ENCODE measurements around the gene NPM1. TPM values are rescaled to one million over a fixed set of nuclear protein-coding genes. Genes with fewer than 3 reads are reported as not detected.
A peak's percentile ranks its signal among the peaks of the same experiment; 100 is the strongest.

NPM1 gene
- total RNA-seq, 1 donor from 2014 or later = 342 TPM

DNA sequence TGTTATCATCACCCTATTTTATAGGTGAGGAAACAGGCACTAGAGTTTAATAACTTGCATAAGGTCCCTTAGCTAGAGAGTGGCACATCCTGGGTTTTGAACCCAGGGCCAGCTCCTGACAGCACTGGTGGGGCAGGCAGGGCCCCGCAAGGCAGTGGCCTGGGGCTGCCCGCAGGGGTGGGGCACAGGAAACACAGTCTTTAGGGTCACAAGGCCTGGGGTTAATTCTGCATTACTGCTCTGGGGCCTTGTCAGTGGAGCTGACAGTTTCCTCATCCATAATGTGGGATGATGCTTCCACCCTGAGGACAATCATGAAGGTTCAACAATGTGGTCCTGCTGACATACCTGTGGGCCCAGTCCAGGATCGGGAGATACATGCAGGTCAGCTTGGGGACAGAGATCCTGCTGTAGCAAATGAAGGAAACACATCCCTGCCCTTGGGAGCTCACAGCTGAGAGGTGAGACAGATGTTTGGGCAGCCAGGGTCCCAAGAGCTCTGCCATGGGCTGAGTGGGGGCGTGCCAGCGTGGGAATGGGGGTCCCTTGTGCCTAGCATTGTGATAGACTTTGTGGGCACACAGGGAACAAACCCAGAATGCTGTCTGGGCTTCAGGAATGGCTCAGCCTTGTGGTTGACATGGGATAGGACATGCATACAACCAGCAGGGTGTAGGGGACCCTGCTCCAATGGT lies 46.5 kb downstream of the NPM1 start:
- peak; percentile 1 for DNase-seq
- ATAC-seq (ENCODE audit: poor library complexity) = no peak
- intact Hi-C loops (cut with DNase I) = no loop called here

DNA sequence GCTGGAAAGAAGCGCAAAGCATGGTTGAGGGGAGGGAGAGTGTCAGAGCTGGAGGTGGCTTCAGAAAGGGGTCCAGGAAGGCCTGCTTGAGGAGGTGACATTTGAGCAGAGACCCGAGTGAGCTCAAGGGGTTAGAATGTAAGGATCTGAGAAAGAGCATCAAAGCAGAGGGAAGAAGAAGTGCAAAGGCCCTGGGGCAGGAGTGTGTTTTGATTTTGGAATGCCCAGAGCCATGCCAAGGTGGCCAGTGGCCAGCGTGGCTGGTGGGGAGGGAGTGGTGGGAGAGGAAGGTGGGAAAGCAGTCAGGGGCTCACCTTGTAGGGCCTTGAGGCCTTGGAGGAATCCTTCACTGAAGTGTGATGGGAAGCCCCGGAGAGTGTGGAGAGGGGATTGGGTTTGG lies 47.2 kb downstream of the NPM1 start:
- intact Hi-C loops (cut with DNase I) = no loop called here
- ATAC-seq (ENCODE audit: poor library complexity) = no peak
- DNase-seq = no peak

DNA sequence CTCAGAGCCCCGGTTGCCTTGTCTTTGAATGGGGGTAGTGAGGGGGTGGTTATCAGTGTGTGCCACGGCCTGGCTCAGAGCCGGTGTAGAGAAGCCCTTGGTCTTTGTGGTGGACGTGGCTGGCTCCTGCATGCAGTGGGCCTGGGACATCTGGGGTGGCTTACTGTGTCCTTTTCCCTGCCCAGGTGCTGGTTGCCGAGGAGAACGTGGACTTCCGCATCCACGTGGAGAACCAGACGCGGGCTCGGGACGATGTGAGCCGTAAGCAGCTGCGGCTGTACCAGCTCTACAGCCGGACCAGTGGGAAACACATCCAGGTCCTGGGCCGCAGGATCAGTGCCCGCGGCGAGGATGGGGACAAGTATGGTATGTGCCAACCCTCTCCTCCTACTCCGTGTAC lies 48.3 kb downstream of the NPM1 start:
- intact Hi-C loops (cut with DNase I) = no loop called here
- ATAC-seq (ENCODE audit: poor library complexity) (no peak), DNase-seq (no peak)

- intact Hi-C loops (cut with DNase I) = no loop called here
- no peak for DNase-seq
- ATAC-seq (ENCODE audit: poor library complexity) = no peak
These were observed 49.2 kb downstream of the NPM1 start for GRCh38 chr5:171436804-171437285.

GRCh38 chr5:171437286-171437821 lies 49.7 kb downstream of the NPM1 start:
- DNase-seq = no peak
- no peak for ATAC-seq (ENCODE audit: poor library complexity)
- intact Hi-C loops (cut with DNase I) = no loop called here

GRCh38 chr5:171438738-171439137 lies 51.1 kb downstream of the NPM1 start:
- intact Hi-C loops (cut with DNase I) = no loop called here
- no peak for ATAC-seq (ENCODE audit: poor library complexity)

DNA sequence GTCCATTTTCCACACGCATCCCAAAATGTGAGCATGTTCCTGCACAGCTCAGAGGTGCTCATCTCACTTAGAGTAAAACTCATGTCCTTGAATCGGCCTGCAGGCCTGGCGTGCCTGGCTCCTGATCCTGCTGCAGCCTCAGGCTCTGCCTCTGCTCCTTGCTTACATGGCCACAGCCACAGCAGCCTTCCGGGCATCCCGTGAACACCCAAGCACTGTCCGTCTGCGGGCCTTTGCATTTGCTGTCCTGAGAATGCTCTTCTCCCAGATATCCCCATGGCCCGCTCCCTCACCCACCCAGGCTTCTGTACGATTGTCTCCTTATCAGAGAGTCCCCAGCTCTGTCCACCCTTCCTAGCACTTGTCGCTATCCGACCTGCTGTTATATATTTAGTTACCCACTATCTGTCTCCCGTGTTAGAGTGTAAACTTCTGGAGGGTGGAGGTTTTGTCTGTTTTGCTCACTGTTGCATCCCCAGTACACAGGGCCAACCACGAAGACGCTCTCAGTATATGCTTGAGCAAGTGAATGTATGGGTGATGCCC lies 53.7 kb downstream of the NPM1 start:
- ATAC-seq (ENCODE audit: poor library complexity) (peak; percentile 41), DNase-seq (no peak)

More at GRCh38 chr5:171438738-171439137, 51.1 kb downstream of the NPM1 start:
- DNase-seq = no peak

GRCh38 chr5:171442287-171443042 lies 54.8 kb downstream of the NPM1 start:
- peak; percentile 26 for ATAC-seq (ENCODE audit: poor library complexity)
- peak; percentile 69 for DNase-seq
- intact Hi-C loops (cut with DNase I) = no loop called here

More for the DNA sequence above, 53.7 kb downstream of the NPM1 start:
- intact Hi-C loops (cut with DNase I) = no loop called here

- ATAC-seq (ENCODE audit: poor library complexity) = no peak
- intact Hi-C loops (cut with DNase I) = no loop called here
- no peak for DNase-seq
These were observed 56.9 kb downstream of the NPM1 start for GRCh38 chr5:171444582-171444981.

DNA sequence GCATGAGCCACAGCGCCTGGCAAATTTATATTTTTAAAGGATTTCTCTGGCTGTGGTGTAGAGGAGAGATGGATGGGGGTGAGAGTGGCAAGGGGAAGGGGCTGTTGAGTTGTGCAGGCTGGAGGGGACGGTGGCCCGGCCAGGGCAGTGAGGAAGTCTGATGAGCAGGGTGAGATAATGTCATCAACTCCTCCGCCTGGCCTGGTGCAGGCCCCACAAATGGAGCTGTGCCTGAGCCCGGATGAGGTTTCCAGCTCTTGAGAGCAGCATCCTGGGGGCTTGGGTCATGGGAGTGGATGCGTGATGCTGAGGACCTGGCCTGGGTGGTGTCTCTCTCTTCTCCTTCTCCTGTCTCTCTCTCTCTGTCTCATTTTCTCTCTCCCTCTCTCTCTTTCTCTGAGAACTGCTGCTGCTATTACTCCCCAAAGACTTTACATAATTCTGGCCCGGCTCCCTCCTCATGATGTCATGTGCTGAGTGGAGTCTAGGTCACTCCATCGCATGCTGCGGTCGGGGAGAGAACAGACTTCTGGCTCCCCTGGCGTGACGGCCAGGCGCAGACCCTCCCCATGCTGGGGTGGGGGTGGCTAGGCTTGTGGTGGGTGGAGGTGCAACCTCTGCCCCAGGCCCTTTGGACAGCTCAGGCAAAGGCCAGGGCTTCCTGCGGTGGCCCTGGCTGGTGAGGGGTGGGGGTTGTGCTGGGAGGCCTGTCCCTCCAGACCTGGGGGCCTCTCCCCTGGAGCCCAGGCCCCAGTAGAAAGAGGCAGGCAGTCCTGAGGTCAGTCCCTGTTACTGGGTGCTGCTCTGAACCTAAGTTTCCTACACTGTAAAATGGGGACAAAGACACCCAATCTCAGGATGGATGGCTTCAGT lies 58.2 kb downstream of the NPM1 start:
- ATAC-seq (ENCODE audit: poor library complexity) = peak; percentile 76
- intact Hi-C loops (cut with DNase I) = no loop called here
- peak; percentile 73 for DNase-seq

GRCh38 chr5:171447226-171447625 lies 59.6 kb downstream of the NPM1 start:
- DNase-seq (no peak), ATAC-seq (ENCODE audit: poor library complexity) (no peak)
- intact Hi-C loops (cut with DNase I) = no loop called here

- intact Hi-C loops (cut with DNase I) = no loop called here
- DNase-seq (no peak), ATAC-seq (ENCODE audit: poor library complexity) (no peak)
These were observed 61.8 kb downstream of the NPM1 start for GRCh38 chr5:171449426-171449825.

DNA sequence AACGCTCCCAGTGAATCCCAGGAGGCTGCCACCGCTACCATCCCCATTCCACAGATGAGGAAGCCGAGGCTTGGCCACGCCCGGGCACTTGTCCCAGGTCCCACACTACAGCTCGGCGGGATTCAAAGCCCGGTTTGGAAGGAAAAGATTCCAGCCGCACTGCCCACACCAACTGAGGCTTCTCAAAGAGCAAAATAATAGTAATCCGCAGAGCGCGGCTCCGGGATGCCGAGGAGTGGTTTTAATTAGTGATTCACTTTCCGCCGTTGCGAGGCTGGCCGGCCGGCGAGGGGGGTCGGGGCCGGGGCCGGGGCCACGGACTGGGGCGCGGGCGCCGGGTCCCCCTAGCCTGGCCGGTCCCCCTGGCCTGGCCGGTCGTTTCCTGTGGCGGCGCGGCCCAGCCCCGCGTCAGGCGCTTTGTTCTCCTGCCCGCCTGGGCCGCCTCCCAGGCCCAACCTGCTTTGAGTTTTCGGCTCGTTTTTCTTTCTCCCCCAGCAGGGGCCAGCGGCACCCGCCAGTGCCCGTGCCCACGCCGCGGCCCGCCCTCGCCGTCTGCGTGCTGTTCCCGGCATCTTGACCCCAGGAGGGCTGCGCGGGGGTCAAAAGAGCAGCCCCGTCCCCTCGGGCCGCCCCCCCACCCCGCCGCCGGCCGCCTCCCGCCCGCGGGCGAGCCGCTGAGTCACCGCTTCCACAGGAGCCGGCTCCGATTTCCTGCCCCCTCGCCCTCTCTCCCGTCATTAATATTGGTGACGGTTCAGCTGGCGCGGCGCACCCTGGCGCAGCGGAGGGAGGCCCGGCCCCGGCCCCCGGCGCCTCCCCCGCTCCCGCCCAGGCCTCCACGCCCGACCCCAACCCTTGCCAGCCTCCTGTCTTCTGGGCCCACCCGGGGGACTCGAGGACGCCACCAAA lies 63.0 kb downstream of the NPM1 start:
- ATAC-seq (ENCODE audit: poor library complexity) (peak; percentile 68), DNase-seq (peak; percentile 73)
- intact Hi-C loops (cut with DNase I) = no loop called here

- intact Hi-C loops (cut with DNase I) = no loop called here
- DNase-seq = no peak
- ATAC-seq (ENCODE audit: poor library complexity) = no peak
These were observed 63.8 kb downstream of the NPM1 start for GRCh38 chr5:171451421-171451820.

DNA sequence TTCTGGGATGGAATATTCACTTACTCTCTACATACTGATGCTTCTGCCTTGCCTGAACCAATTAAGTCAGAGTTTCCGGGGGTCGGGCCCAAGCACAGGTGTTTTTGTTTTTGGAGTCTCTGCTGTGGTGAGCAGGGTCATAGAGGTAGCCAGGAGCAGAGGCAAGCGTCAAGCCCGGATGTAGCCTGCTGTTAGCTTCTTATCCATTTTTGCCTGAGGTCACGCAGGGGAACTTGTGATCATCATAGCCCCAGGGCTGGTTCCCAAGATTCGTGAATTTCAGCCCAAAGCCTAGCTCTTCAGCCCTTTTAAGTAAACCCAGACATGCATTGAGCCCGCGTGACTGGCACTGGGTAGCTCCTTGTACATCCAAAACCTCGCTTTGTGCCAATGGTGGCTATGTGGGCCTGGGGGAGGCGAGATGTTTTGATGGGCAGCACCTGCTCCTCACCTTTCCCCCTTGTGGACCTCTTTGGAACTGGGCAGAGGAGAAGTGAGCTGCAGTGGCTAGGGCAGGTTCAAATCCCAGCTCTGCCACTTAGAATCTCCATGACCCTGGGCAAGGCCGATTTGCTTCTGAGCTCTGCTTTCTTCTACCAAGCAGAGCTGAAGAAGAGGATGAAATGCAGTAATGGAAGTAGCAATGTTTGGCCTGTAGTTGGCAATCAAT lies 65.5 kb downstream of the NPM1 start:
- no peak for ATAC-seq (ENCODE audit: poor library complexity)

GRCh38 chr5:171453988-171454387 lies 66.3 kb downstream of the NPM1 start:
- DNase-seq (no peak), ATAC-seq (ENCODE audit: poor library complexity) (no peak)
- intact Hi-C loops (cut with DNase I) = no loop called here

More for the DNA sequence above, 65.5 kb downstream of the NPM1 start:
- intact Hi-C loops (cut with DNase I) = no loop called here
- no peak for DNase-seq

DNA sequence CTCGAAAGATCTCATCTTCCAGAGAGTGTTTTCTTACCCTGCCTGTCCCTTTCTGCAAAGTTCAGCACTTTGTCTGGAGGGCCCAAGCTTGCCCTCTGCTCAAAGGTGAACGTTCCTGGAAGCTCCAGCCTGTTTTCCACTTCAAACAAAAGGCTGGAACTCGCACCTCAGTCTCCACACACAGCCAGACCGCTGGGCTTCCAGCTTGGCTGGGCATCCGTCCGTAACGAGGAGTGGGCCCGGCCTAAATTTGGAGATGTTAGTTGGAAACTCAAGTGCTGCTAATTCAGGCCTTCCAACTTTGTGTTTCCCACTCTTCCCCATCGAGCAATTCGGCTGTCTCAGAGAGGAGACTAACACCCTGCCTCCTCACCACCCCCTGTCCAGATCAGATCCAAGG lies 66.9 kb downstream of the NPM1 start:
- ATAC-seq (ENCODE audit: poor library complexity) (no peak), DNase-seq (no peak)
- intact Hi-C loops (cut with DNase I) = no loop called here
